GM19463 (cell line): Measurements from ENCODE around the gene SLC37A1.

Experiments used
- ATAC-seq: cut with Tn5 transposase; IDR thresholded peaks from one replicate; pipeline ENCODE4 v1.9.1; 2021; ENCODE audit warnings: mild to moderate bottlenecking, moderate library complexity; ENCODE audit not compliant: unreplicated experiment

The SLC37A1 gene

DNA sequence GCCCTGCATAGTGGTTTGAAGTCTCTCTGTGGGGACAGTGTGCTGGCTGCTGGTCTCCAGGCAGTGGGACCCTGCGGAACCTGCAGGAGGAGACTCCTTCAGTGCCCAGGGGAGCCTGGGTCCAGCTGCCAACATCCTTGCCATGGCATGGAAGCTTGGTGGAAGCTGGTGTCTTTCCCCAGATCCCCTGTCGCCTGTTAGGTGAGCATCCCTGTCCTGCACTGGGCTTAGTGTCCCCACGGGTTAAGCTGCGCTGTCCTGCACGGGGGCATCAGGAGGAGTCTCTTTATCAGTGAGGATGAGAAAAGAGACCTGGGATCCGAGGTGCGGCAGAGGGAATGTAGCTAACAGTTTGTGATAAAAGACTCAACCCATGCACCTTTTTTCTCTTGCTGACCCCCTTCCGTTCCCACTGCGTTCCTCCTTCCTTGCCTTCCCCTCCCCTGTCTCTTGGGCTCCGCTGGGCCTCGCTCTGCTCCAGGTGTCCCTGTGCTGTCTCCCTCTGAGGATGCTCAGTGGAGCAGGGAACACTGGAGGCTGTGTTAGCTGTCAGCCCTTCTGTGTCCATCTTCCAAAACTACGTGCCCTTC is 59.3 kb downstream of the SLC37A1 start:
- ATAC-seq, result no peak

DNA sequence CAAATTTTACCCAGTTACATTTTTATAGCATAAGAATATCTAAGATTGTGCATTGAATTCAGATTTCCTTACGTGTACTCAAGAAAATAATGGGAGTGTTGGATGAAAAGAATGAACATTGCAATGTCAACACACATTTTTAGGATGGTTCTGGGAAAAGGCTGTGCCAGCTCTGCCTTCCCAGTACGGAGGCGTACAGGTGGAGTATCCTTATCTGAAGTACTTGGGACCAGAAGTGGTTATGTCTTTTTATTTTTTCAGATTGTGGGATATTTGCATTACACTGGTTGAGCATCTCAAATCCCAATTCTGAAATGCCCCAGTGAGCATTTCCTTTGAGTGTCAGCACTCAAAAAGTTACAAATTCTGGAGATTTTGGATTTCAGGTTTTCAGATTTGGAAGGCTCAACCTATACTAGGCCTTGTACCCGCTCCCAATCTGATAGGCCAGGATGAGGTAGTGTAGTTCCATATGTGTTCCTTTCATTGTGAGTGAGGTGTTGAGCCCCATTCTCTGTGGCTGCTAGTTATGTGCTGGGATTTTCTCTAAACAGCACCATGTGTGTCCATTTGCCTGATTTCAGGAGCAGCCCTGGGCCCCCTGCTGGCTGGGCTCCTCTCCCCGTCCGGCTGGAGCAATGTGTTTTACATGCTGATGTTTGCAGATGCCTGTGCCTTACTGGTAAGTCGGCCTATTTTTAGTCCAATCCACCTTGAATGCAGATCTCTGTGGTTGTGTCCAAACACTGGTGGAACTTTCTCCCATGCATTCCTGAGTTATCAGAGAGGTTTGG is 60.8 kb downstream of the SLC37A1 start:
- no peak for ATAC-seq

DNA sequence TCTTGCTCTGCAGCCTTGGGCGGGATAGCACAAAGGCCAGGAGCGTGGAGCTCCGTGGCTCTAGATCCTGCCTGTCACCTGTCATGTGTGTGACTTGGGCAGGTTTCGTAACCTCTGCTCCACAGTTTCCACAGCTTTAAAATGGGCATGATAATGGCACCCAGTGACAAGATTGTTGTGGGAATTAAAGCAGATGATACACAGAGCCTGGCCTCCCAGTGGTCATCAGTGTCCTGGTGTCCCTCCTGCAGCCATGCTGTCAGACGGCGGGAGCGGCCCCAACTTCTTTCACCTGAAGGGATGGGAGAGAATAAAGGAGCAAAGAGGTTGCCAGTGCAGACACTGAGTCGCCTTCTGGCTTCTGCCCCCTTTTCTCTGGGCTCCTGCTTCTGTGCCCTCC is 61.5 kb downstream of the SLC37A1 start:
- ATAC-seq, result no peak

DNA sequence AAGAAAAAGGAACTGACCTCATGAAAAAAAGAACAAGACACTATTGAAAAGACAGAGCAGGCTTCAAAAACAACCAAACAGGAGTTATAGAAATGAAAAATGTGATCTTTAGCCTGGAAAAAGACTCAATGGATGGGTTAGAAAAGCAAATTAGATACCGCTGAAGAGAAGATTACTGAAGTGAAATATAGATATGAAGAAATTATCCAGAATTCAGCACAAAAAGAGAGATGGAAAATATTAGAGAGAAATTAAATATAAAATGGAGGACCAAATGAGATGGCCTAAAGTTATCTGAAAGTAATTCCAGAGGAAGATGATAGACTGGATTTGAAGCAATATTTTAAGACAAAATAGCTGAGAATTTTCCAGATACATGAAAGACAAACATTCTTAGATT is 63.0 kb downstream of the SLC37A1 start:
- no peak for ATAC-seq

DNA sequence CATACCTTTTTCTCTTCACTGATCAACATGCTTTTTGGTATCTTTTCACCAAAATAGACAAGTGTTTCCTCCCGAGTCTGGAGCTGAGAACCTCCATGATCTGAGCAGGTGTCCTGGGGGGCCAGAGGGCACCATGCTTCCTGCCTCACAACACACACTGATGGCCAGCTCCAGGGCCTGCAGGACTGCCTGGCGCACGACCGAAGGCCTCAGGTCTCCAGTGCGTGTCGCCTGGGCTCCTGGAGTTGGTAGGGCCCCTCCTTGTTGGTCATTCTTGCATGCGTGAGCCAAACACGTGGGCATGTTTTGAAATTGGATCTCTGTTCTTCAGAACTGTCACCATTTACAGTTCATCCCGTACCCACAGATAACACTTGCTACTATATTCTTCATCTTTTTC is 64.4 kb downstream of the SLC37A1 start:
- no peak for ATAC-seq

DNA sequence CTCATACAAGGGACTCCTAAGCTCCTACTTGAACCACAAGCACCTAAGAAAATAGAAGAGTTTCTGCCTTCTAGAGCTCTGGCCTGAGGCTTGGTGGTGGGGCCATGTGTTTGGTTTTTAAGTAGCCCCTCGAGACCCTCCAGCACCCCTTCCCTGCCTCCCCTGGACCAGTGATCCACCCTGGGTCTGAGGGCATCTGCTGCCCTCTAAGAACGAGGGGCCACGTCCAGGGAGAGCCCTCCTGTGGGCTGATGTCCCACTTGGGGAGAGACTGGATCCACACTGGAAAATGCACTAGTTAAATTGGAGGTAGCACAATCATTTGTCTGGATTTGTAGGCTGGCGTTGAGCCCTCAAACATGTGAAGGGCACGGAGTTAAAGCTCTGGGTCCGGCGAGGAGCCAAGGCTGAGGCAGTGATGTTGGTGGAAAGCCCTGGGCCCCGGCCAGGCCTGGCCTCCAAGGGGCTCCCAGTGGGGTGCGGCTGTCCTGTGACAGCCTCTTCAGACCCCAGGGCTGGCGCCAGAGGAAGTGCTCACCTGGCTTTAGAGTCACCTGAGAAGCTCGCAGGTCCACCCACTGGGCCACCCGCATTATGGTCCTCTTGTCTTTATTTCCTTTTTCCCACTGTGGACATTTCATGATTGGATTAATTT is 65.2 kb downstream of the SLC37A1 start:
- no peak for ATAC-seq

DNA sequence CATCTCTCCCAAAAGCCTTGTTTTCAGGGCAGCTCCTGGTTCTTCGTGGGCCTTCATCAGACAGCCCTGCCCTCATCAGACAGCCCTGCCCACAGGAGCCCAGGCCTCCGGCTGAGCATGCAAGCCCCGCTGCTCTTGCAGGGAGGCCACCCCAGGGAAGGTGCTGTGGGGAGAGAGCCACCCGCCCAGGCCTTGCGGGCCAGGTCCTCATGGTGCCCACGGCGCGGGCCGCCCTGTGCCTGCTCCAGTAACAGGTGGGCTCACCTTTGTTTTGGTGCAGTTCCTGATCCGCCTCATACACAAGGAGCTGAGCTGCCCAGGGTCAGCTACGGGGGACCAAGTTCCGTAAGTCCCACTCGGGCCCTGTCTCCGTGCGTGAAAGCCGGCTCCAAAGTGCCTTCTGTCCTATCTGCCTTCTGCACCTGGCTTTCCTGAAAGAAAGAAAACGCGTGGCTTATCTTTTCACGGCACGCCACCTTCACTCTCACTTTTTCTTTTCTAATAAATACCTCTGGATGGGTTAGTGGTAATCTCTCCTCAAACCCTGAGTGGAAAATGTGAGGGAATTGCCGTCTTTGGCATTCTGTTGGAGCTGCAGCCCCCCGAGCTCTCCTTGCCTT is 65.9 kb downstream of the SLC37A1 start:
- ATAC-seq, result no peak

DNA sequence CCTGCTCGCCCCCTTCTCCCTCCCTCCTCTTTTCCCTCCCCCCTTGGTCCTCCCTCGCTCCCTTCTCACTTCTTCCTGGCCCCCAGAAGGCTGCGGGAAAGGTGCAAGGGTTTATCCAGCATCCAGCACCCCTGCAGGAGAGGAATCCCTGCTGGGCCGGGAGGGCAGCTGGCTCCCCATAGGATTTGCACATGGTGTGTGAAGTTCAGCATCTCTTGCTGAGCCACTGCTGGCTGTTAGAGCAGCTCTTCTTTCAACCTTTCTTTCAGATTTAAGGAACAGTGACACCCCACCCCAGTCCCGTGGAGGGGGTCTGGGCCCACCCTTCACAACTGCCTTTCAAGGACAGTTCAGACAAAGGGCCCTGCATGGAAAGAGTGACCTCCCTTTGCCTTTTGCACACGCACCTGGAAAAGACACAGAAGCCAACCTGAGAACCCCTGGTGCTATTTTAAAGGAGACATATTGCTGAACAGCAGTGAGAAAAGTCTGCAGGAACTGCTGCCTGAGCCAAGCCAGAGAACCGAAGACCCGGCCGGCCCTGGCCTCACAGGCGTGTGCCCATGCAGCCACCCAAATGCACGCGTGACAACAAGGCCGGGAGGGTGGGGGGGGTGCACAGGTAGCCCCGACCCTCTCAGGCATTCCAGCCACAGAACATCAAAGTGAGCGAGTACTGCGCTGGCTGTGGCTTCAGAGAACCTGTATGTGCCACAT is 66.6 kb downstream of the SLC37A1 start:
- no peak for ATAC-seq

DNA sequence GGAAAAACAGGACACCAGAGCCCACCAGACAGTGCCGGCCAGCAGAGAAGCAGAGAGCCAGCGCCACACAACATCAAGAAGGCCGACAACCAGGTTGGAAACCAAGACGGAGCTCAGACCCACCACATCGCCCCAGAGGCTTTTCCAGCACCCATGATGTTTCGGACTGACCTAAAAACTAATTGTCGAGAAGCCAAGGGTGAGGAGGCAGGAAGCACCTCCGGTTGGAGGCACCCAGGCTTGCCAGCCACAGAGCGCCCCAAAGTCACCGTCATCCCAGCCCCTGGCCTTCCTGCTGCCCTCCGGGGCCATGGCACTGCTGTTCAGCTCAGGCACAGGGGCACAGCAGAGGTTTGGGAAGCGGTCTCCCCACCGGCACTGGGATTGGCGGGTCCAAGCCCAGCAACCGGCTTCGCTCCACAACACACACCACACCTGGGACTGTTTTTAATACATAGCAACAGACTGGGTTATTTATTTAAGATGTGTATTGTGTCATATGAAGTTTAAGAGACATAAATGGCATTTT is 67.2 kb downstream of the SLC37A1 start:
- ATAC-seq, result no peak

DNA sequence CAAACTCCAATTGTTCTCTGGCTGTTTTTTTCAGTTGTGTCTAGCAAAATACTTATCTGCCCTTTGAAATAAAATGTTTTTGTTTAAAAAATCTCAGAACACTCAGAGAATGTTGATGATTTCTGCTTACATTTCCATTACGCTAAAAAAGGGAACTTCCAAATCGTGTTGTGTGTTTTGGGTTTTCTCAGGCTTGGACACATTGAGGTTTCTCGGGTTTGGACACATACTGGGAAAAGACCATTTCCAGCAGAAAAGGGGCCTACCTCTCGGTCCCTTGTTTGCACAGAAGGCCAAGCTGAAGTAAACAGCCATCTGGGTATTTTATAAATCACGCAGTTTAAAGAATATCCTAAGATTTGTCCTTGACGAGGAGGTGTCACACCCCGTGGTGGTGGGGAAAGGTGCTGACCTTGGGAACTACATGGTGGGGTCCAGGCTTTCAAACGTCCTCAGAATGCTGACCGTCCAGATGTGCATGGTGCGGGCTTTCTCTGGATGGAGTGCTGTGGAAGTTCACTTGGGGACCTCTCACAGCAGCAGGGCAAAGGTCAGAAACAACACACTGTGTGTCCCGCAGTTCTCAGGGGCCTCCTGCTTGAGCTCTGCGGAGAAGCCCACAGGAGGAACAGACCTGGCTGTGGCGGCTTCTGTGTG is 67.8 kb downstream of the SLC37A1 start:
- no peak for ATAC-seq

DNA sequence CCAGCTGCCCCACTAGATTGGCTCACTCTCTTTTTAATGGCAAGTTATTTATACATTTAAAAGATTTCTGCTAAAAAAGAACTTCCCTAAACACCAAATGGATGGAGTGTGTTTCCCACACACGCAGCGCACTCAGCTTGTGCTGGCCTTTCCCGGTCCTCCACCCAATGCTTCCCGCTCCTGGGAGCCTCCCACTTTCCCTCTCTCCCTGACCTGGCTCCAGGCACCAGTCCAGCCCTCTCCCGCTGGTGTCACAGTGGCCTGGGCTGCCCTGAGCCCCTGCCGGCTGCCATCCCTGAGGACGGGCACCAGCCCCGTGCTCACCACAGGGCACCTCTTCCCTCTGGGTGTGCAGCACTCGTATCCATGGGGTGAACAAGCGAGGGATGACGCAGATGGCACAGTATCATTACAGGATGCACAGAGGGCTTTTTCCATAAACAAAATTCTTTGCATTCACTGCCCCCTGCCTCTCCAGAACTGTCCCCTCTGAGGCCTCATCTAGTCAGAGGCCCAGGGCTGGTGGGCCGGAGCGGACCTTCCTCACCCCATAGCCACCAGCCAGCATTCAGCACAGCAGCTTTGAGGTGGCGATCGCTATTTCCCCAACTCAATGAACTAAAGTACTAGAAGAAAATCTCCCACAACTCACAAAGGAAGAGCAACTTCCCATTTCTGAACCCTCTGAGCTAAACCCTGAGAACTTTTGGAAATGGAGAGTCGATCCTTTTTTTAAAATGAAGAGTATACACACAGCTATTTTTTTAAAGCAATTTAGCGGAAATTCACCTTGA is 68.5 kb downstream of the SLC37A1 start:
- ATAC-seq, result no peak

DNA sequence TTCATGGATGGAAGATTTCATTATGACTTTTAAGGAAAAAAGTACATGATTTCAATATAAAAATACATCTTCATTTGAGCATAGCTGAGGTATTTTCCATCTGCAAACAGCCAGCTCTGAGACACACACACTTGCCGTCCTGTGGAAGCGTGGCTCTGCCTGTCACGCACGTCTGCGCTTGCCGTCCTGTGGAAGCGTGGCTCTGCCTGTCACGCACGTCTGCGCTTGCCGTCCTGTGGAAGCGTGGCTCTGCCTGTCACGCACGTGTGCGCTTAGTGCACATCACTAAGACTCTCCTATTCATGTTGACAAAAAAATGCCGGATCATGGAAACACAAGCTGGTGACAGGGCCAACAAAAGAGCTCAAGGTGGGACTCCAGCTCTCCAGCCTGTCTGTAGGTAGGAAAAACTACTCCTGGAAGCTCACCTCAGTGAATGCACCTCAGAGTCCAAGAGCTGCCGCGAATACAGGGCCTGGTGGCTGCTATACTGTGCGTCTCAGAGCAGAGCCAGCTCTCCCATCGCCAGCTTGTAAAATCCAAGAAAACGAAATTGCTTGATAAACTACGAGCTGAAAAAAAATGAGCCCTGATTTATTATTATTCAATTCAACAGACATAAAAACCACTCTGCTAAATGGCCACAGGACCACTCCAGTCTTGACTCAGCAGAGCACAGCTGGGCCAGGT is 69.3 kb downstream of the SLC37A1 start:
- no peak for ATAC-seq

DNA sequence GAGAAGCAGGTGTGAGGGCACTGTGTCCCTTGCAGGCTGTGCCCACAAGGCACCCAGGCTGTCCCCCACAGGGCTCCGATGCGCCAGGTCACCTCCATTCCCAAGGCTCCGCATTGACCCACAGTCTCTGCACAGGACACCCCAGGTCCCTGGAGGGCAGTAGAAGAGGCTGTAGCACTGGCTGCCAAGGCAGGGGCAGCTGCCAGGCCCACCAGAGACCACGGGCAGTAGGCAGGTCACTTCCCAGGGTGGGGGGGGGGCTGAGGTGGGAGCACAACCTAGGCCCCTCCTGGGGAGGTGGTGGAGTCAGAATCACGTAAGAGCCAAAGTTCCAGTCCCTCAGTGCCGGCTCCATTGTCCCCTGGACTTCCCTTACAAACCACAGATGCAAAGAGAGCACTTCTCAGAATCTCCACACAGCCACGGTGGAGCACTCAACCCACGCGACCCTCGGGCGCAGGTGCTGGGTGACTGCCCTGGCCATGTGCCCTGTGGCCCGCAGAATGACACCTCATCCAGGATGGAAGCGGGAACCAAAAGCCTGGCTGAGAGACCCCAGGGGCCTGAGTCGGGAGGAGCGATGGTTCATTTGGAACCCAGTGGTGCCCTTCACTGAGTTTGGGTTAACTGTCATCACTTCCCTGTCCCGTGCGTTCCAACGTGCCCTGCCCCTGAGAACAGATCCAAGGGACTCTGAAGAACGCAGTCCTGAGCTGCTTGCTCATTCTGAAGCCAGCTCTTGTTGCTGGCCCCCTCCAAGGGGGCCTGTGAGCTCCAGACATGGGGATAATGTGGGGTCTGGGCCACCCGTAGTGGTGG is 70.0 kb downstream of the SLC37A1 start:
- ATAC-seq, result no peak

DNA sequence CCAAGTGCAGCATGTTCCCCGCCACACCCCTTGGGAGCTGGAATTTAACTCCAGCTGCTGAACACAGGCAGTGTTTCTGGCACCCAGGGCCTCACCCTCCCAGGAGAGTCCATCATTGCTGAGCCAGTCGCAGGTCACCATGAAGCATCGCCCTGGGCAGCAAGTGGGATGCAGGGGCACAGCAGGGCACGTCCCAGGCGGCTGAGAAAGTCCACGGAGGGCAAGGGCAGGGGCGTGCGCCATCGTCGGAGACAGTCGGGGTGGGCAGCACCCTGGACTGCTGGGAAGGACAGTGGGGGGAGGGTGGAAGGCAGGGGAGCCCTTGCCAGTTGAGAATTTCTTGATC is 70.6 kb downstream of the SLC37A1 start:
- no peak for ATAC-seq

DNA sequence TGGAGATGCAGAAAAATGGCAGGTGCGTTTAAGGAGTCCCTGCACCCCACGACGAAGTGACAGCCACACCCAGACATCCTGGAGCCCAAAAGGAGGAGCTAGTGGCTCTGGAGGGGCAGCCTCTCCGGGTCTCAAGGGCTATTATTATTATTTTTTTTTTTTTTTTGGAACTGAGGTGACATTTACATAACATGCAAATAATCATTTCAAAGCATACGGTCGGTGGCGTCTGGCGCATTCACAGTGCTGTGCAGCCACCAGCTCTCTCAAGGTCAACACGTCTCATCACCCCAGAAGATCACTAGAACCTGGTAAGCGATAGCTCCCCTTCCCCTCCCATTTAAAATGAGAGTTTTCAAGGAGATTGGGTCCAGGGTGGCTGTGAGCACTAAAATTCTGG is 72.2 kb downstream of the SLC37A1 start:
- no peak for ATAC-seq

DNA sequence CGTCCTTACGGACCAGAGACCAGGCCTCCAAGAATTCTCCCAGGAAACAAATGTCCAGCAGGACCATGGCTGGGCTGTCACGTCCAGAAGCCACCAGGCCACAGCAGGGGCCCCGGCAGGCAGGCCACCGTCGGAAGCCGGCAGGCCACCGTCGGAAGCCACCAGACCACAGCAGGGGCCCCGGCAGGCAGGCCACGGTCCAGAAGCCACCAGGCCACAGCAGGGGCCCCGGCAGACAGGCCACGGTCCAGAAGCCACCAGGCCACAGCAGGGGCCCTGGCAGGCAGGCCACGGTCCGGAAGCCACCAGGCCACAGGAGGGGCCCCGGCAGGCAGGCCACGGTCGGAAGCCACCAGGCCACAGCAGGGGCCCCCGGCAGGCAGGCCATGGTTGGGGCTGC is 72.8 kb downstream of the SLC37A1 start:
- ATAC-seq, result no peak

DNA sequence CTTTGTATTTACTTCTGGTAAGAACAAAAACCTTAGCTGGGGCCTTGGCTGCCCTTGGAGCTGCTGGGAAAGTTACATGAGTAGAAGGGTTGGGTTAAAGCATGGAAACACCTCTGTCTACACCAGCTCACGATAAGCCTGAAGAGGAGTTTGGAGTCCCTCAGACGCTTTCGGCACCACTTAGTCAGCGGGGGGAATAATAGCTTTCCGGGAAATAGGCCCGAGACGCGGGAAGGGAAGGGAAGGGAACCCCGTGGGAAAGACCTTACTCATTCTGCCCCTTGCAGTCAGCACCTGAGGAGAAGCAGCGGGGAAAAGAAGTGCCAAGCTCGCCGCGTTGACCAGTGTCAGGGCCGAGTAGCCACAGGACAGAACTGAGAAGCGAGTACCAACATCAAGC is 73.4 kb downstream of the SLC37A1 start:
- no peak for ATAC-seq

DNA sequence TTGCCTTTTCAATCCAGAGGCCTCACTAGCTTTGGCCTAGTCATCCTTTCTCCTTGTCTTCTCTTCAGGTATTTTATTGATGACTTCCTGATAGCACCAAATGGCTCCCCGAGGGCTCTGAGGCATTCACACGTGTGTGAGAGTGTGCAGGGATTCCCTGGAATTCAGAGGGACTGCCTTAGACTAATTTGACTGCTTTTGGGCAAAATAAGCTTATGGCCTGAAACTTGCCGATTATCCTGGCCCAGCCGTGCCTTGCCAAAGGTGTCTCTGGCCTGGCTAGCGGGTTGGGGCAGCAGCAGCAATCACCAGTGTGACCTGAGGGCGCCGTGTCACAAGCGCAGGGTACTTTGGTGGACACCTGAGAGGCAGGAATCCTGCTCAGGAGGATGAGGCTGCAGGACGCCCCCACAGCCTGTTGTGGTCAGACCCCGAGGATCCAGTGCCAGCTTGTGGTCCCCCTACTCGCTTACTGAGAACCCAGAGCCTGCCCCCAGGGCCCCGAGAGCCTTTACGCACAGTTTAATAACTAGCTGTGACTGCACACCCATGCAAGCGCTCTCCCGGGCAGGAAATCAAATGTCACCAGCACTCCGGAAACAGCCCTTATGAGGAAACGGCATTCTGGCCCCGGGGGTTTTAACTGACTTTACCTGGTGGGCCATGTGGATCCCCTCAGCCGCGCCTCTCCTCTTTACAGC is 76.9 kb downstream of the SLC37A1 start:
- no peak for ATAC-seq
